Coronary artery (tissue), 2 donors: ENCODE data around the gene C19orf44.

Source experiments
- DNase-seq: peaks from one replicate; pipeline ENCODE4 v3.0.0-alpha.2; 2017; ENCODE audit warnings: low spot score
- H3K27ac ChIP-seq, 2 donors: fragments of 200-600 bp; sonication (generic); one replicate each; pipeline ENCODE4 v1.5.1; 2016 to 2019
- H3K4me3 ChIP-seq: fragments of 200-600 bp; sonication (generic); 2 replicates; pipeline ENCODE4 v1.5.1; 2016; ENCODE audit warnings: mild to moderate bottlenecking, moderate library complexity
- TF ChIP-seq, protein P1 (sequence below): fragments of 200-600 bp; sonication (generic); IDR thresholded peaks from one replicate; pipeline ENCODE4 v1.5.1; 2019; ENCODE audit warnings: antibody characterized with exemption

The C19orf44 gene

DNA sequence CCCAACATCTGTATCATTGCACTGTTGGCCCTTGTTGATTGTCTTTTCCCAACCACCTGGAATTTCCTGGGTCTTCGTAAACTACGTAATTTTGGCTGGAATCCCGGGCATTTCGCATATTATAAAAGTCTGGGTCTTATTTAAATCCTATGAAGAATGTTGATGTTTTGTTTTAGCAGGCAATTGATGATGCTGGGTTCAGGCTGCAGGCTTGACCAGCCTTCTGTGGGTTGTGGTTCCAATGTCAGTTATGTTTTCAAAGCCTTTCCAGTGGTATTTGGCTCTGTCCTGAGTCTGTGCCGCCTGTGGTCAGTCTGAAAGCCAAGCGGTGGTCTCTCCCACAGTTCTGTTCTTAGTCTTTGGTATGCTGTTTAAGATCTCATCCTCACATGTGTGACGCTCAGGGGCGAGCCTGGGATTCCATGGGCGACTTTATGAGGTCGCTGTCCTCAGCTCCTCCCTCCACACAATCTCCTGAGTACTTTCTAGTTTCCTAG lies 63.6 kb downstream of the C19orf44 start:
- no peak overlapping the region for H3K4me3 ChIP-seq
- TF ChIP-seq, protein P1, sequence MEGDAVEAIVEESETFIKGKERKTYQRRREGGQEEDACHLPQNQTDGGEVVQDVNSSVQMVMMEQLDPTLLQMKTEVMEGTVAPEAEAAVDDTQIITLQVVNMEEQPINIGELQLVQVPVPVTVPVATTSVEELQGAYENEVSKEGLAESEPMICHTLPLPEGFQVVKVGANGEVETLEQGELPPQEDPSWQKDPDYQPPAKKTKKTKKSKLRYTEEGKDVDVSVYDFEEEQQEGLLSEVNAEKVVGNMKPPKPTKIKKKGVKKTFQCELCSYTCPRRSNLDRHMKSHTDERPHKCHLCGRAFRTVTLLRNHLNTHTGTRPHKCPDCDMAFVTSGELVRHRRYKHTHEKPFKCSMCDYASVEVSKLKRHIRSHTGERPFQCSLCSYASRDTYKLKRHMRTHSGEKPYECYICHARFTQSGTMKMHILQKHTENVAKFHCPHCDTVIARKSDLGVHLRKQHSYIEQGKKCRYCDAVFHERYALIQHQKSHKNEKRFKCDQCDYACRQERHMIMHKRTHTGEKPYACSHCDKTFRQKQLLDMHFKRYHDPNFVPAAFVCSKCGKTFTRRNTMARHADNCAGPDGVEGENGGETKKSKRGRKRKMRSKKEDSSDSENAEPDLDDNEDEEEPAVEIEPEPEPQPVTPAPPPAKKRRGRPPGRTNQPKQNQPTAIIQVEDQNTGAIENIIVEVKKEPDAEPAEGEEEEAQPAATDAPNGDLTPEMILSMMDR, result no peak
- H3K27ac ChIP-seq, result no peak overlapping the region
- no peak for DNase-seq

DNA sequence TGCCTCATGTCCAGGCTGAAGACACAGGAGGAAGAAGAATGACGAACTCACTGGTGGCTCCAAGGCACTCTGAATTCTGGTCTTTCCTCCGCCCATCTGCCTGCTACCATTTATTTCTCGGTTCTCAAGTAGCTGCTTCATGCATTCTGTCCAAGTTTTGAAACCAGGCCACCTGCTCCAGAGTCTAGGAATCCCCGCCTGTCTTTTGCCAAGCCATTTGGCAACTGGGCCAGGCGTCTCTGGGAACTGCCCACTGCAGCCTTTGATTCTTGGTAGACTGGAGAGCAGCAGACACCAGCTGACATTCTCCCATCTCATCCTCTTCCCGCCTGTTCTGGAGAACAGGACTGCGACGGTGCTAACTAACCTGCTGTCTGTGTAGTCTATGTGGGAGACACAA lies 65.2 kb downstream of the C19orf44 start:
- Histone ChIP-seq H3K4me3 (no peak overlapping the region), H3K27ac (no peak overlapping the region)
- DNase-seq, result no peak
- TF ChIP-seq, protein P1, result no peak

DNA sequence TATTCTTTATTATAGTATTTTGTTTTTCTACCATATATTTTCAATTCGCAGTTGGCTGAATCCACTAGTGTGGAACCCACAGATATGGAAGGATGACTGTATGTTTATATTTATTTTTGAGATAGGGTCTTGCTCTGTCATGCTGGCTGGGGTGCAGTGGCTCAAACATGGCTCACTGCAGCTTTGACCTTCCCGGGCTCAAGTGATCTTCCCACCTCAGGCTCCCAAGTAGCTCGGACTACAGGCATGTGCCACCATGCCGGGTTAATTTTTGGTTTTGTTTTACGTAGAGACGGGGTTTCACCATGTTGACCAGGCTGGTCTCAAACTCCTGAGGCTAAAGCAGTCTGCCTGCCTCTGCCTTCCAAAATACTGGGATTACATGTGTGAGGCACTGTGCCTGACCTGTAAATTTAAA lies 66.4 kb downstream of the C19orf44 start:
- TF ChIP-seq, protein P1, result no peak
- DNase-seq, result no peak
- no peak overlapping the region for H3K27ac ChIP-seq
- H3K4me3 ChIP-seq, result no peak overlapping the region

DNA sequence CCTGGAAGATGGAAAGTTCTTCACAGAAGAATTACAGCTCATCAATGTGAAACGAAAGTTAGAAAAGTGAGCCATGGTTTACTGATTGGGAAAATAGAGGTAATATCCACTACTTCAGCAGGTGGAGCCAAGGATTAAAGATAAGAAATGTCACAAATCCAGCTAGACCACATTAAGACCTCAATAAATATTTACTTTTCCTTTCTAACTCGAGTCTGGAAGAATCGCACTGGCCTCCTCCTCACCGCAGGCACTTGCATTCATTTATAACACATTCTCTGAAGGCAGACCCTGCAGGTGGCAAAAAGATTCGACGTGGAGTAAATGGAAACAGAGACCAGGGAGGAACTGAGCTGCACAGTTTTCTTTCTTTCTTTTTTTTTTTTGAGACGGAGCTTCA lies 68.6 kb downstream of the C19orf44 start:
- DNase-seq, result no peak
- Histone ChIP-seq H3K4me3 (no peak overlapping the region), H3K27ac (no peak overlapping the region)
- TF ChIP-seq, protein P1, result no peak

DNA sequence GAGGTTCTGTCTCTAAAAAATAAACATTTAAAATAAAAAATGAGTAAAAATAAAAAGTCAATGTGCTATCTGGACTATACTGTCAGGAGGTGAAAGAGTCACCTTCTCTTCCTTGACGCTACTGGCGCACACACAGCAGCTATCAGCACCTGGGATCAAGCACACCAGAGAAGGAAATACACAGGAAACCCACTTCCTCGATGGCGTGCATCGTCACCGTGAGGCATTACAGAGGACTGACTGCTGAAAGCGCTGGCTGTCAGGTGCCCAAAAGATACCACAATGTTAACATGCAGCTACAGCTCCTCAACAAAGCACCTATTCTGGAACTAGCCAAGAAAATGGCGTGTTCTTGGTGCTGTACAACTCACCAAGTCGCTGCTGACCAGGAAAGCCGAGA lies 70.0 kb downstream of the C19orf44 start:
- no peak overlapping the region for H3K27ac ChIP-seq
- DNase-seq, result no peak

DNA sequence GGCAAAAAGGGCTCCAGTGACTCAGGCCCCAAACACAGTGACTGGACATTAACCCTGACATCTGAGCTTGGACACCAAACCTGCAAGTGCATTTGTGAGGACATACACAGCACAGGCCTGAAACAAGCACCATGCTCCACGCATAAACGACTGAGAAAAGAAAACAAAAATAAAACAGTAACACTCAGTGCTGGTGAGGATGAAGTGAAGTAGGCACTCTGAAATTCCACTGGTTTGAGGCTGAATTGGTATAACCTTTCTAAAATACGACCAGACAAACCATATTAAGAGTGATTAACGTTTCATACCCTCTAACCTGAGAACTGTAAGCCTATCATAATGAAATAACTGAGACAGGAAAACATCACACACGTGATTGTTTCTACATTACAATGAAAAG lies 70.5 kb downstream of the C19orf44 start:
- H3K27ac ChIP-seq, result no peak overlapping the region
- TF ChIP-seq, protein P1, result no peak
- DNase-seq, result no peak
- H3K4me3 ChIP-seq, result no peak overlapping the region

More for the DNA sequence above, 70.0 kb downstream of the C19orf44 start:
- TF ChIP-seq, protein P1, result no peak
- no peak overlapping the region for H3K4me3 ChIP-seq

DNA sequence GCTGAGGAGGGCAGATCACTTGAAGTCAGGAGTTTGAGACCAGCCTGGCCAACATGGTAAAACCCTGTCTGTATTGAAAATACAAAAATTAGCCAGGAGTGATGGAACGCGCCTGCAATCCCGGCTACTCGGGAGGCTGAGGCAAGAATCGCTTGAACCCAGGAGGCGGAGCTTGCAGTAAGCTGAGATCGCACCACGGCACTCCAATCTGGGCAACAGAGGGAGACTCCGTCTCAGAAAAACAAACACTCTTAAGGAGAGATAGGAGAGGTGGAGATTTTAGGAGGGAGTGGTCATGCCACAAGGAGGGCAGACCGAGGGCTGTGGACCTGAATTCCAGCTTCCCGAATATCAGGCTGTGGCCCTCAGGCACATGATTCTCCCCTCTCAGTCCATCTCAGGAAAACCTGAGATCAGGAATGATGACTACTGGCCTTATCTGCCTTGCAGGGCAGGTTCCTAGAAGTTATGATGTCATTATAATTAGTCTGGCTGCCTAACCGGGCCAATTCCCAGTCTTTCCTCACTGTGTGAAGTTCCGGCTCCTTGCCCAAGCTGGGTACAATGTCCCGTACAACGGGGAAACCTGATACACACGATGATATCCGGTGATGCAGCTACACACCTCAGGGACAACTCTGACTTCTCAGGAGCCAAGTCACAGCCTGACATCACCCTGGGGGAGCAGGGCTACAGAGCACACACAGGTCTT lies 73.6 kb downstream of the C19orf44 start:
- DNase-seq, result no peak
- Histone ChIP-seq H3K27ac (no peak overlapping the region), H3K4me3 (no peak overlapping the region)
- TF ChIP-seq, protein P1, result no peak
